OCI-LY1 (cell line): Measurements from ENCODE around the gene GFPT2.

Experiments
- H2AFZ ChIP-seq: fragments of 200-600 bp; sonication (generic), shearing (Covaris generic); 2 replicates; pipeline ENCODE4 v1.6.0; 2014; ENCODE audit warnings: antibody characterized with exemption, mild to moderate bottlenecking, low read length
- H3F3A ChIP-seq: fragments of 200-600 bp; sonication (generic), shearing (Covaris generic); 2 replicates; pipeline ENCODE4 v1.6.0; 2014; ENCODE audit warnings: mild to moderate bottlenecking, antibody characterized with exemption, low read length, moderate library complexity; ENCODE audit not compliant: insufficient read depth
- H3K27ac ChIP-seq: fragments of 200-600 bp; sonication (generic); 2 replicates; pipeline ENCODE4 v1.5.1; 2014; ENCODE audit warnings: low read length, mixed run types, mild to moderate bottlenecking, low read depth; ENCODE audit not compliant: poor library complexity, severe bottlenecking
- H3K27me3 ChIP-seq: fragments of 200-600 bp; sonication (generic); 2 replicates; pipeline ENCODE4 v1.6.0; 2014; ENCODE audit warnings: antibody characterized with exemption, mild to moderate bottlenecking, low read length, moderate library complexity; ENCODE audit not compliant: insufficient read depth
- H3K36me3 ChIP-seq: fragments of 200-600 bp; sonication (generic); 2 replicates; pipeline ENCODE4 v1.6.1; 2014; ENCODE audit warnings: mild to moderate bottlenecking, antibody characterized with exemption, low read length, moderate library complexity, mixed read lengths; ENCODE audit not compliant: insufficient read depth
- H3K4me1 ChIP-seq: fragments of 200-600 bp; sonication (generic); 2 replicates; pipeline ENCODE4 v1.5.1; 2014; ENCODE audit warnings: mild to moderate bottlenecking, low read length, moderate library complexity; ENCODE audit not compliant: insufficient read depth, severe bottlenecking
- H3K4me2 ChIP-seq: fragments of 200-600 bp; sonication (generic), shearing (Covaris generic); 2 replicates; pipeline ENCODE4 v1.6.1; 2014; ENCODE audit warnings: low read length
- H3K4me3 ChIP-seq: fragments of 200-600 bp; sonication (generic); 2 replicates; pipeline ENCODE4 v1.5.1; 2014; ENCODE audit warnings: low read length, low read depth, mild to moderate bottlenecking, mixed read lengths; ENCODE audit not compliant: poor library complexity, severe bottlenecking
- H3K79me2 ChIP-seq: fragments of 200-600 bp; shearing (Covaris generic); 2 replicates; pipeline ENCODE4 v1.6.1; 2016; ENCODE audit warnings: mixed run types, low read length, mixed read lengths; ENCODE audit not compliant: insufficient read depth
- H3K9ac ChIP-seq: fragments of 200-600 bp; sonication (generic), shearing (Covaris generic); 2 replicates; pipeline ENCODE4 v1.6.1; 2014; ENCODE audit warnings: mild to moderate bottlenecking, low read length, mixed read lengths
- H3K9me2 ChIP-seq: fragments of 200-600 bp; sonication (generic), shearing (Covaris generic); 2 replicates; pipeline ENCODE4 v1.6.1; 2014; ENCODE audit warnings: low read depth, mild to moderate bottlenecking, low read length, mixed read lengths
- H3K9me3 ChIP-seq: fragments of 200-600 bp; shearing (Covaris generic); 2 replicates; pipeline ENCODE4 v1.6.1; 2014; ENCODE audit warnings: low read length, mixed read lengths
- H4K20me1 ChIP-seq: fragments of 200-600 bp; sonication (generic), shearing (Covaris generic); 2 replicates; pipeline ENCODE4 v1.6.0; 2016; ENCODE audit warnings: mild to moderate bottlenecking, low read length; ENCODE audit not compliant: insufficient read depth
- CTCF ChIP-seq: fragments of 200-600 bp; sonication (generic), shearing (Covaris generic); IDR thresholded peaks from 2 replicates; pipeline ENCODE4 v1.5.1; 2017; ENCODE audit warnings: mild to moderate bottlenecking, antibody characterized with exemption, low read length, moderate library complexity, mixed read lengths
- EZH2 ChIP-seq: fragments of 200-600 bp; sonication (generic), shearing (Covaris generic); IDR thresholded peaks from 2 replicates; pipeline ENCODE4 v1.8.0; 2017; ENCODE audit warnings: borderline replicate concordance, mixed run types, mild to moderate bottlenecking, antibody characterized with exemption, low read length, moderate library complexity, mixed read lengths

Gene GFPT2

DNA sequence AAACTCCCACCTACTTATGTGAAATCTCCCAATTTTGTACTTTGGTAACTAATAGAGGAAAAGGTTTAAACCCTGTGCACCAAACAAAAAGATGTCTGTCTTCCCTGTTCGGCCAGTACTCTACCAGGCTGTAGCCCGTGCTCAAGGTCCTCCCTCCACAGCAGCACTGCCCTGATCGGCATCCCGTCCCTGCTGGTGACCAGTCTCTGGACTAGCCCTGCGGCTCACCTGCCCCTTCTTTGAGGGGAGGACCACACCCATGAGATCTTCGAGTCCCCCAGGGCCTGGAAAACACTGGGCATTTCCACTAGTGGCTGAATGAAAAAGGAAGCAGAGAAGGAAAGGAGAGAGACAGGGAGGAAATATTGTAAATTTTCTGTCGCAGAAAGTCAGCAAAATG, 2.8 kb downstream of the GFPT2 start:
- H3K36me3 ChIP-seq = no peaks in the 10 kb centered on the region
- no peak overlapping the region for H3K27ac ChIP-seq
- no peaks in the 10 kb centered on the region for H3F3A ChIP-seq
- TF ChIP-seq EZH2 (no peak), CTCF (no peak)
- no peak overlapping the region for H2AFZ ChIP-seq
- no peaks in the 10 kb centered on the region for H3K79me2 ChIP-seq
- H3K9me2 ChIP-seq = no peaks in the 10 kb centered on the region
- no peaks in the 10 kb centered on the region for H4K20me1 ChIP-seq
- H3K9me3 ChIP-seq = no peaks in the 10 kb centered on the region
- no peak overlapping the region for H3K4me2 ChIP-seq
- no peak overlapping the region for H3K9ac ChIP-seq
- no peaks in the 10 kb centered on the region for H3K27me3 ChIP-seq
- H3K4me3 ChIP-seq = no peak overlapping the region
- no peaks in the 10 kb centered on the region for H3K4me1 ChIP-seq

GRCh38 chr5:180349391-180349790, 3.7 kb downstream of the GFPT2 start:
- H3K36me3 ChIP-seq = no peaks in the 10 kb centered on the region
- H3K9me3 ChIP-seq = no peaks in the 10 kb centered on the region
- H3K79me2 ChIP-seq = no peaks in the 10 kb centered on the region
- H3K4me1 ChIP-seq = no peaks in the 10 kb centered on the region
- no peak overlapping the region for H3K4me3 ChIP-seq
- H2AFZ ChIP-seq = no peak overlapping the region
- no peak for TF ChIP-seq EZH2
- no peak for TF ChIP-seq CTCF
- H3K9ac ChIP-seq = no peak overlapping the region
- no peak overlapping the region for H3K27ac ChIP-seq
- no peaks in the 10 kb centered on the region for H3K9me2 ChIP-seq
- H3K4me2 ChIP-seq = no peak overlapping the region
- no peaks in the 10 kb centered on the region for H3F3A ChIP-seq
- H4K20me1 ChIP-seq = no peaks in the 10 kb centered on the region
- no peaks in the 10 kb centered on the region for H3K27me3 ChIP-seq

DNA sequence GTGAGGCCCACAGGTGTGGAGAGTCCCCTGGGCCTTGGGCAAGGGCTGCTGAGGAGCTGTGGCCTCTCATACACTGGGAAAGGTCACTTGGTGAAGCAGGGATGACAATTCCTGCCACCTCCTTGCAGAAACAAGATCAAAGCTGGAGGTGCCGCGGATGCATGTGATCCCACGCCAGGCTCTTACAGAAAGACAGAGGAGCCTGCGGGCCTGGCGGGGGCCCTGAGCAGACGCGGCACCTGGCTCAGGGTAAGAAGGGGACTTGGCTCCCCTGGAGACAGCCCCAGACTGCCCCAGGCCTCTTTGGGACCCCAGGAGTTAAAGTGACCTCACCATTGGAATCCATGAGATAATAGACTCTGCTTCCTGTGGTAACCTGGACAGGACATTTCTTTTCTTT, 4.8 kb downstream of the GFPT2 start:
- no peaks in the 10 kb centered on the region for H3K4me1 ChIP-seq

More for the DNA sequence above, 4.8 kb downstream of the GFPT2 start:
- Histone ChIP-seq H3F3A (no peaks in the 10 kb centered on the region), H4K20me1 (no peaks in the 10 kb centered on the region), H2AFZ (no peak overlapping the region), H3K4me3 (no peak overlapping the region), H3K4me2 (no peak overlapping the region), H3K9me3 (no peaks in the 10 kb centered on the region), H3K36me3 (no peaks in the 10 kb centered on the region), H3K27ac (no peak overlapping the region), H3K27me3 (no peaks in the 10 kb centered on the region), H3K79me2 (no peaks in the 10 kb centered on the region), H3K9me2 (no peaks in the 10 kb centered on the region), H3K9ac (no peak overlapping the region)
- TF ChIP-seq CTCF (no peak), EZH2 (no peak)
